GM12875 (cell line): ENCODE data around the gene CA10.

ENCODE experiments used
- H3K4me3 ChIP-seq: one replicate; pipeline ENCODE4 v1.5.1; 2011; ENCODE audit warnings: low read depth, low read length, control low read depth
- CTCF ChIP-seq: IDR thresholded peaks from 2 replicates; pipeline ENCODE4 v1.5.1; 2011; ENCODE audit warnings: low read depth, mild to moderate bottlenecking, control low read depth, inconsistent platforms, low read length, moderate library complexity, borderline replicate concordance; ENCODE audit not compliant: insufficient read depth

CA10 gene

GRCh38 chr17:51846566-51846965 lies 311.9 kb downstream of the CA10 start:
- no peak overlapping the region for H3K4me3 ChIP-seq

GRCh38 chr17:51845776-51846175 lies 312.7 kb downstream of the CA10 start:
- TF ChIP-seq CTCF: no peak
- no peak overlapping the region for H3K4me3 ChIP-seq

More at GRCh38 chr17:51846566-51846965, 311.9 kb downstream of the CA10 start:
- TF ChIP-seq CTCF: no peak

GRCh38 chr17:51842763-51843162 lies 315.8 kb downstream of the CA10 start:
- H3K4me3 ChIP-seq: no peak overlapping the region
- no peak for TF ChIP-seq CTCF

- TF ChIP-seq CTCF: no peak
- H3K4me3 ChIP-seq: no peak overlapping the region
Measured at GRCh38 chr17:51841669-51842068, 316.8 kb downstream of the CA10 start.

GRCh38 chr17:51840688-51841087 lies 317.8 kb downstream of the CA10 start:
- H3K4me3 ChIP-seq: no peak overlapping the region
- no peak for TF ChIP-seq CTCF

- no peak for TF ChIP-seq CTCF
- no peak overlapping the region for H3K4me3 ChIP-seq
Measured at GRCh38 chr17:51833620-51834019, 324.9 kb downstream of the CA10 start.

GRCh38 chr17:51833045-51833444 lies 325.5 kb downstream of the CA10 start:
- no peak overlapping the region for H3K4me3 ChIP-seq
- no peak for TF ChIP-seq CTCF
